HFFc6 (cell line): ENCODE measurements around the gene GPRASP3. TPM values are rescaled to one million over a fixed set of nuclear protein-coding genes. Genes with fewer than 3 reads are reported as not detected.

ENCODE experiments used
- DNase-seq: peaks from one replicate; pipeline ENCODE4 v3.0.0-alpha.2; 2018
- H3K27ac Mint-ChIP-seq: 2 replicates; pipeline ENCODE4 v1.8.0; 2020; ENCODE audit warnings: mild to moderate bottlenecking, mixed read lengths
- H3K27me3 Mint-ChIP-seq: 2 replicates; pipeline ENCODE4 v1.8.0; 2021; ENCODE audit warnings: mild to moderate bottlenecking, moderate library complexity, mixed read lengths; ENCODE audit not compliant: insufficient read depth
- H3K36me3 Mint-ChIP-seq: 2 replicates; pipeline ENCODE4 v1.8.0; 2021; ENCODE audit warnings: low read depth, mixed read lengths
- H3K4me1 Mint-ChIP-seq: 2 replicates; pipeline ENCODE4 v1.8.0; 2020; ENCODE audit warnings: low read depth, mixed read lengths
- H3K4me3 Mint-ChIP-seq: 2 replicates; pipeline ENCODE4 v1.8.0; 2020; ENCODE audit warnings: mild to moderate bottlenecking, moderate library complexity, mixed read lengths
- H3K9me3 Mint-ChIP-seq: 2 replicates; pipeline ENCODE4 v1.8.0; 2020; ENCODE audit warnings: mild to moderate bottlenecking, mixed read lengths
- CTCF ChIP-seq: fragments of 200-600 bp; sonication (generic); IDR thresholded peaks from 2 replicates; pipeline ENCODE4 v1.5.0; 2021; ENCODE audit warnings: antibody characterized with exemption, mild to moderate bottlenecking
- total RNA-seq, 6 experiments: library from RNA; stranded (reverse); fragmentation: NEBNext Ultra II Directional; extraction: Animal tissue kit (Norgen Biotek cat#: 25700); gene quantifications; 2 replicates in 1 of 6; 3 replicates in 5 of 6; pipeline ENCODE4 v1.2.3, GENCODE V29; 2021

The GPRASP3 gene
- total RNA-seq, 6 experiments from 2014 or later, result 1.9 to 5.7 (median 5.4) TPM

DNA sequence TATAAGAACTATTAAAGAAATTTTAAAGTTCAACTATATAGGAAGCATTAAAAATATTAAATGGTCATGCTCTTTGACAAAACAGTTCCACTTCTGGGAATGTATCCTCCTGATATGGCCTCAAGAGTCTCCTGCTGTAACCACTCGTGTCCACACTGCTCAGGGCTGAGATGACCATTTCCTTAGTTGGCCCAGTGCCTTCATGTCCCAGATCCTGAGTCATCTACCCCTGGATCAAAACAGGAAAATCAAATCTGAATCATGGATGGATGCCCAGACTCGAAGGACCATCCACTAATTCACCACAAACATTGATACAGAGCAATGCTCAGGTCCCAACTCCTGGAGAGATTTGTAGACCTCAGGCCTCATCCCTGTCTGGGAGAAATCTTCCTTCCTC lies 44.7 kb downstream of the GPRASP3 start:
- Mint-ChIP-seq H3K4me1 (peaks cover 19% of the 10 kb centered on the region), H3K9me3 (no peaks in the 10 kb centered on the region), H3K27ac (peak overlapping the region; percentile 88), H3K36me3 (no peaks in the 10 kb centered on the region), H3K27me3 (no peaks in the 10 kb centered on the region), H3K4me3 (peak overlapping the region; percentile 46)
- DNase-seq, result peak; percentile 69
- TF ChIP-seq CTCF, result no peak

- Mint-ChIP-seq H3K36me3 (no peaks in the 10 kb centered on the region), H3K4me3 (peak overlapping the region; percentile 46; the same call in 1 of the 2 replicates), H3K4me1 (peaks cover 20% of the 10 kb centered on the region), H3K27me3 (no peaks in the 10 kb centered on the region), H3K27ac (peak overlapping the region; percentile 88), H3K9me3 (no peaks in the 10 kb centered on the region)
- peak; percentile 69 for DNase-seq
- TF ChIP-seq CTCF, result no peak
Observed at GRCh38 chrX:102765809-102766208, 45.3 kb downstream of the GPRASP3 start.

DNA sequence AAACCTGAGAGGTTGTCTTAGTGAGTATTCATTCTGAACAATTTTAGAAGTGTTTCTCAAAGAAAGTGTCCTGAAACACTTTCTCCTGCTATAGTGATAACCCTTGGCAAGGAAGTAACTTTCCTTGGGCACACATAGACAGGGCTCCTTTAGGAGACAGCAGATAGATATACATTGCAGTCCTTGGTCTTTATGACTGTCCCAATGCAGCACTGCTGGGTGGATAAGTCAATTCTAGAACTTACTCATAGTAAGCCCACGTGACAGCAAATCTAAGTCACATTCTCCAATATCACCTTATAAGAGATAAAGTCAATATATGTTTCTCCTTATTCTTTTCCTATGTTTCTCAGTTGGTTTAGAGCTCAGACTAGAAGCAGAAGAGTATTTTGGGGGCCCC lies 46.7 kb downstream of the GPRASP3 start:
- no peak overlapping the region for H3K27ac Mint-ChIP-seq
- no peak overlapping the region for H3K4me3 Mint-ChIP-seq

DNA sequence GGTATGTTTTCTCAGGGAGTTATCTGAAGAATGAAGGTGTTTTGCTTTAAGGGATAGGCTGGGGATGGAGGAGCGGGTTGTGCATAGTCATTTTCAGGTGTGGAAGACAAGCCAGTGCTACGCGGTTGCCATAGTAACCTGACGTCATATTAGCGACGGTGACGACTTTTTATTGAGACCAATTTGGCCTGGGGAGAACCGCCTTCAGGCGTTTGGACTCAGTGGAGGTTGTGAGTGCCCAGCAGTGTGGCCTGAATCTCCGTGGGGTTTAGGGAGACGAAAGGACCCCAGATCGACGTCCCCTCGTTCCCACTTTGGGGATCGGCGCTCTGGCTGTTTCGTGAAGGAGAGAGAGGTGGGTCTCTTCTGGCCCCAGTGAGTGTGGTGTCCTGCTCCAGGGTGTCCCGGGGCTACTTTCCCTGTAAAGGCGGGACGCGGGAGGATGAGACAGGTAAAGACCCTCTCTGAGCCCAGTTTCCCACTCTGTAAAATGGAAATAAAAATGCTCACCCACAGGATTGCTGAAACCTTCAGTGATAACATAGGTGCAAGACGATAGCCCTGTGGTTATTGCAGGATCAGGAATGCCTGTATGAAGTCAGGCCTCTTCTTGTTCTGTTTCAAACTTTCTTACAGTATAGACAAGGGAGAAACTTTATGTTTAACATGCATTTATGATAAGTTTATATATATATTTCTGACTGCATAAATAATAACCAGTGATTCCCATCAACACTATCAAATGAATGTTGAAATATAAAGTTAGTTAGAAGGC lies 48.6 kb downstream of the GPRASP3 start:
- H3K4me3 Mint-ChIP-seq, result peak overlapping the region; percentile 94
- no peaks in the 10 kb centered on the region for H3K27me3 Mint-ChIP-seq
- TF ChIP-seq CTCF, result no peak
- peak; percentile 83 for DNase-seq
- 0 out of 2 replicates have a peak, but pooled peaks cover 6% of the 10 kb centered on the region for H3K36me3 Mint-ChIP-seq
- peak overlapping the region; percentile 96 for H3K27ac Mint-ChIP-seq
- peaks cover 20% of the 10 kb centered on the region for H3K4me1 Mint-ChIP-seq
- no peaks in the 10 kb centered on the region for H3K9me3 Mint-ChIP-seq

More for the DNA sequence above, 46.7 kb downstream of the GPRASP3 start:
- no peak for TF ChIP-seq CTCF
- Mint-ChIP-seq H3K36me3 (no peaks in the 10 kb centered on the region), H3K27me3 (no peaks in the 10 kb centered on the region), H3K9me3 (no peaks in the 10 kb centered on the region), H3K4me1 (peaks cover 20% of the 10 kb centered on the region)
- no peak for DNase-seq

Other genes starting within 250 kb of the GPRASP3 start
- gene TCP11X2, start 248.9 kb upstream of the GPRASP3 start, total RNA-seq, result not detected
- 1 to 10 TPM; 1.4 to 3.2 (median 2.7) TPM for gene TMSB15A, start 204.0 kb upstream of the GPRASP3 start, total RNA-seq
- 1 to 10 TPM; 8.2 to 9.7 (median 8.4) TPM for gene ARMCX5, start 121.2 kb upstream of the GPRASP3 start, total RNA-seq
- 1 to 10 TPM in 1 of 6 experiments, under 1 TPM in 5; 0.76 to 1.1 (median 0.95) TPM for gene GPRASP1, start 69.3 kb upstream of the GPRASP3 start, total RNA-seq
- 10 to 100 TPM in 4 of 6 experiments, 1 to 10 TPM in 2; 7.9 to 15.0 (median 12.4) TPM for gene GPRASP2, start 8.3 kb upstream of the GPRASP3 start, total RNA-seq
- gene RAB40AL, start 216.5 kb downstream of the GPRASP3 start, total RNA-seq, result not detected